ENCODE measurements around the gene NPLOC4. TPM values are rescaled to one million over a fixed set of nuclear protein-coding genes. Genes with fewer than 3 reads are reported as not detected.

The NPLOC4 gene
- polyA plus RNA-seq, 1 of the 3 experiments (the other 2 are of a cell fraction): 88.6 TPM

DNA sequence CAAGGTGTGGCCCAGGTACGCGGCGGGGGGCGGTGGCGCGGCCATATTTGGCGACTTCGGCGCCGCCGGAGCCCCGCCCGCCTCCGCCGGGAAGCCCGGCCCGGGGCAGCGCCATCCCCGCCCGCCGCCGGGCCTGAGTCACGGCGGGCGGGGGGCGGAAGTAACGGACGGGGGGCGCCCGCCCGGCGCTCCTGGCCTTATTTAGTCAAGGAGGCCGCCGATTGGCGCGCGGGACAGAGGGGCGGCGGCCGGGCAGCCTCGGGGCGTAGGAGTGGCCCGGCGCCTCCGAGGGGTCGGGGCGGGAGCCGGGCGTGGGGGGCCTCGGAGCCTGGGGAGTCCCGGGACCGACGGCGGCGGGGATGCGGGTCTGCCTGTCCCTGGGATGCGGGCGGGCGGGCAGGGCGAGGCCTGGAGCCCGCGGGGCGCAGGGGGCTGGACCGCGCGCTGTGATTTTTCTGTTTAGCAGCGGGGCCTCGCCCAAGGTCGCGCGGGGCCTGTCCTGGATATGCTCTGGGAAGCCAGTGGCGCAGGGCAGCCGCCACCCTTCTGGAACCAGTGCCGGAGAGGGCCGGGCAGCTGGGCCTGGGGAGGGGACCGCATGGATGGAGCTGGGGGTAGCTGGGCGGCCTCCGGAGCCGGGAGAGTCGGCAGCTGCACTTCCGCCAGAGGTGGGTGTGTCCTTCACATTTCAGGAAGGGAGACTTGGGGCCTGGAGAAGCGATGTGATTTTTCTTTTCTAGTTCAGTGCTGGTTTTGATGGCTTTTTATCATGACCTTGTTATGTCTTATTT, 122.0 kb downstream of the NPLOC4 start (continued):
- TF ChIP-seq, protein P1, sequence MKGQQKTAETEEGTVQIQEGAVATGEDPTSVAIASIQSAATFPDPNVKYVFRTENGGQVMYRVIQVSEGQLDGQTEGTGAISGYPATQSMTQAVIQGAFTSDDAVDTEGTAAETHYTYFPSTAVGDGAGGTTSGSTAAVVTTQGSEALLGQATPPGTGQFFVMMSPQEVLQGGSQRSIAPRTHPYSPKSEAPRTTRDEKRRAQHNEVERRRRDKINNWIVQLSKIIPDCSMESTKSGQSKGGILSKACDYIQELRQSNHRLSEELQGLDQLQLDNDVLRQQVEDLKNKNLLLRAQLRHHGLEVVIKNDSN (IDR thresholded peaks at IDR 0.05; ENCODE audit: borderline replicate concordance, low read depth): no peak
- TF ChIP-seq YY1 (IDR thresholded peaks at IDR 0.05; ENCODE audit: low read depth): no peak
- TF ChIP-seq TEAD4 (IDR thresholded peaks at IDR 0.05; ENCODE audit: borderline replicate concordance, insufficient read depth): 0 out of 2 replicates have a peak, but pooled peaks have one; percentile 10
- peak; percentile 75 for TF ChIP-seq POLR2AphosphoS5 (IDR thresholded peaks at IDR 0.05; ENCODE audit: low read depth, low read length)
- peak; percentile 65 for TF ChIP-seq GABPA (IDR thresholded peaks at IDR 0.05; ENCODE audit: low read depth)
- TF ChIP-seq, protein P2, sequence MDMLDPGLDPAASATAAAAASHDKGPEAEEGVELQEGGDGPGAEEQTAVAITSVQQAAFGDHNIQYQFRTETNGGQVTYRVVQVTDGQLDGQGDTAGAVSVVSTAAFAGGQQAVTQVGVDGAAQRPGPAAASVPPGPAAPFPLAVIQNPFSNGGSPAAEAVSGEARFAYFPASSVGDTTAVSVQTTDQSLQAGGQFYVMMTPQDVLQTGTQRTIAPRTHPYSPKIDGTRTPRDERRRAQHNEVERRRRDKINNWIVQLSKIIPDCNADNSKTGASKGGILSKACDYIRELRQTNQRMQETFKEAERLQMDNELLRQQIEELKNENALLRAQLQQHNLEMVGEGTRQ (IDR thresholded peaks at IDR 0.05; ENCODE audit: borderline replicate concordance, low read depth, low read length): no peak
- peak; percentile 73; the same call in 1 of the 2 replicates for TF ChIP-seq MXI1 (IDR thresholded peaks at IDR 0.05; ENCODE audit: low read depth, low read length)
- no peak for TF ChIP-seq CHD2 (IDR thresholded peaks at IDR 0.05; ENCODE audit: low read length, partially characterized antibody)
- TF ChIP-seq NFIC (IDR thresholded peaks at IDR 0.05; ENCODE audit: borderline replicate concordance): no peak
- TF ChIP-seq RAD21 (IDR thresholded peaks at IDR 0.05; ENCODE audit: low read length): no peak
- no peak for TF ChIP-seq RFX5 (IDR thresholded peaks at IDR 0.05; ENCODE audit: low read length)
- TF ChIP-seq JUND (IDR thresholded peaks at IDR 0.05): no peak; the same call in 1 of the 2 replicates
- no peak for TF ChIP-seq RXRA (IDR thresholded peaks at IDR 0.05; ENCODE audit: borderline replicate concordance, low read depth)
- TF ChIP-seq, protein P3, sequence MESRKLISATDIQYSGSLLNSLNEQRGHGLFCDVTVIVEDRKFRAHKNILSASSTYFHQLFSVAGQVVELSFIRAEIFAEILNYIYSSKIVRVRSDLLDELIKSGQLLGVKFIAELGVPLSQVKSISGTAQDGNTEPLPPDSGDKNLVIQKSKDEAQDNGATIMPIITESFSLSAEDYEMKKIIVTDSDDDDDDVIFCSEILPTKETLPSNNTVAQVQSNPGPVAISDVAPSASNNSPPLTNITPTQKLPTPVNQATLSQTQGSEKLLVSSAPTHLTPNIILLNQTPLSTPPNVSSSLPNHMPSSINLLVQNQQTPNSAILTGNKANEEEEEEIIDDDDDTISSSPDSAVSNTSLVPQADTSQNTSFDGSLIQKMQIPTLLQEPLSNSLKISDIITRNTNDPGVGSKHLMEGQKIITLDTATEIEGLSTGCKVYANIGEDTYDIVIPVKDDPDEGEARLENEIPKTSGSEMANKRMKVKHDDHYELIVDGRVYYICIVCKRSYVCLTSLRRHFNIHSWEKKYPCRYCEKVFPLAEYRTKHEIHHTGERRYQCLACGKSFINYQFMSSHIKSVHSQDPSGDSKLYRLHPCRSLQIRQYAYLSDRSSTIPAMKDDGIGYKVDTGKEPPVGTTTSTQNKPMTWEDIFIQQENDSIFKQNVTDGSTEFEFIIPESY (IDR thresholded peaks at IDR 0.05; ENCODE audit: borderline replicate concordance, low read depth): no peak
- TF ChIP-seq EP300 (IDR thresholded peaks at IDR 0.05; ENCODE audit: borderline replicate concordance in 1 of 2, low read depth in 1 of 2, low read length in 1 of 2): peak in 1 of 2 experiments; percentile 56; a peak in 1 of 4 replicates

DNA sequence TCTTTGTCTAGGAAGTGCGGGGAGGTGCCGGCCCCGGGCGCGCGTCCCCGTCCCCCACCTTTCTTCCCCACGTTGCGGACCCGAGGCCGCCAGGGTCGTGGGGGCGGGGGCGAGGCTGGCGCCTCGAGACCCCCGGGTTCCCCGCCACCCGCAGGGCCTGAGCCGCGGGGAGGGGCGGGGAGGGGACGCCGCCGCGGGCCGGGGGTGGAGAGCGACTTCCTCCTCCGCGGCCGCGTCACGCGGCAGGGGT, 122.5 kb downstream of the NPLOC4 start:
- WGBS (ENCODE audit: low lambda C conversion rate): 26% methylated on average over 32 of the region's 34 CpGs
- TF ChIP-seq, protein P4, sequence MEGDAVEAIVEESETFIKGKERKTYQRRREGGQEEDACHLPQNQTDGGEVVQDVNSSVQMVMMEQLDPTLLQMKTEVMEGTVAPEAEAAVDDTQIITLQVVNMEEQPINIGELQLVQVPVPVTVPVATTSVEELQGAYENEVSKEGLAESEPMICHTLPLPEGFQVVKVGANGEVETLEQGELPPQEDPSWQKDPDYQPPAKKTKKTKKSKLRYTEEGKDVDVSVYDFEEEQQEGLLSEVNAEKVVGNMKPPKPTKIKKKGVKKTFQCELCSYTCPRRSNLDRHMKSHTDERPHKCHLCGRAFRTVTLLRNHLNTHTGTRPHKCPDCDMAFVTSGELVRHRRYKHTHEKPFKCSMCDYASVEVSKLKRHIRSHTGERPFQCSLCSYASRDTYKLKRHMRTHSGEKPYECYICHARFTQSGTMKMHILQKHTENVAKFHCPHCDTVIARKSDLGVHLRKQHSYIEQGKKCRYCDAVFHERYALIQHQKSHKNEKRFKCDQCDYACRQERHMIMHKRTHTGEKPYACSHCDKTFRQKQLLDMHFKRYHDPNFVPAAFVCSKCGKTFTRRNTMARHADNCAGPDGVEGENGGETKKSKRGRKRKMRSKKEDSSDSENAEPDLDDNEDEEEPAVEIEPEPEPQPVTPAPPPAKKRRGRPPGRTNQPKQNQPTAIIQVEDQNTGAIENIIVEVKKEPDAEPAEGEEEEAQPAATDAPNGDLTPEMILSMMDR (IDR thresholded peaks at IDR 0.05): no peak
- TF ChIP-seq EP300 (IDR thresholded peaks at IDR 0.05; ENCODE audit: borderline replicate concordance in 1 of 2, low read depth in 1 of 2, low read length in 1 of 2): no peak
- TF ChIP-seq TEAD4 (IDR thresholded peaks at IDR 0.05; ENCODE audit: borderline replicate concordance, insufficient read depth): no peak
- TF ChIP-seq FOSL2 (IDR thresholded peaks at IDR 0.05; ENCODE audit: borderline replicate concordance, low read depth): no peak
- no peak for TF ChIP-seq FOXJ3 (CRISPR knock-in tag; IDR thresholded peaks at IDR 0.05)
- TF ChIP-seq, protein P5, sequence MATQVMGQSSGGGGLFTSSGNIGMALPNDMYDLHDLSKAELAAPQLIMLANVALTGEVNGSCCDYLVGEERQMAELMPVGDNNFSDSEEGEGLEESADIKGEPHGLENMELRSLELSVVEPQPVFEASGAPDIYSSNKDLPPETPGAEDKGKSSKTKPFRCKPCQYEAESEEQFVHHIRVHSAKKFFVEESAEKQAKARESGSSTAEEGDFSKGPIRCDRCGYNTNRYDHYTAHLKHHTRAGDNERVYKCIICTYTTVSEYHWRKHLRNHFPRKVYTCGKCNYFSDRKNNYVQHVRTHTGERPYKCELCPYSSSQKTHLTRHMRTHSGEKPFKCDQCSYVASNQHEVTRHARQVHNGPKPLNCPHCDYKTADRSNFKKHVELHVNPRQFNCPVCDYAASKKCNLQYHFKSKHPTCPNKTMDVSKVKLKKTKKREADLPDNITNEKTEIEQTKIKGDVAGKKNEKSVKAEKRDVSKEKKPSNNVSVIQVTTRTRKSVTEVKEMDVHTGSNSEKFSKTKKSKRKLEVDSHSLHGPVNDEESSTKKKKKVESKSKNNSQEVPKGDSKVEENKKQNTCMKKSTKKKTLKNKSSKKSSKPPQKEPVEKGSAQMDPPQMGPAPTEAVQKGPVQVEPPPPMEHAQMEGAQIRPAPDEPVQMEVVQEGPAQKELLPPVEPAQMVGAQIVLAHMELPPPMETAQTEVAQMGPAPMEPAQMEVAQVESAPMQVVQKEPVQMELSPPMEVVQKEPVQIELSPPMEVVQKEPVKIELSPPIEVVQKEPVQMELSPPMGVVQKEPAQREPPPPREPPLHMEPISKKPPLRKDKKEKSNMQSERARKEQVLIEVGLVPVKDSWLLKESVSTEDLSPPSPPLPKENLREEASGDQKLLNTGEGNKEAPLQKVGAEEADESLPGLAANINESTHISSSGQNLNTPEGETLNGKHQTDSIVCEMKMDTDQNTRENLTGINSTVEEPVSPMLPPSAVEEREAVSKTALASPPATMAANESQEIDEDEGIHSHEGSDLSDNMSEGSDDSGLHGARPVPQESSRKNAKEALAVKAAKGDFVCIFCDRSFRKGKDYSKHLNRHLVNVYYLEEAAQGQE (IDR thresholded peaks at IDR 0.05; ENCODE audit: low read depth, low read length): no peak
- TF ChIP-seq SIN3A (IDR thresholded peaks at IDR 0.05; ENCODE audit: borderline replicate concordance, low read depth, low read length): no peak
- no peak for TF ChIP-seq MEF2A (IDR thresholded peaks at IDR 0.05; ENCODE audit: borderline replicate concordance, low read depth)
- TF ChIP-seq GABPA (IDR thresholded peaks at IDR 0.05; ENCODE audit: low read depth): no peak

More for the DNA sequence above, 122.5 kb downstream of the NPLOC4 start:
- peaks cover 91% of the 10 kb centered on the region for H3K79me2 ChIP-seq (ENCODE audit: insufficient read depth)
- ChIA-PET CTCF (interaction anchor here (4.2 kb wide), 1 partner anchor 23 kb away, joined by 20 read pairs; no protein-coding TSS in a partner anchor), POLR2A (interaction anchor here (2.5 kb wide), 1 partner anchor 78 kb away, joined by 6 read pairs; no protein-coding TSS in a partner anchor)
- H3K4me3 ChIP-seq (ENCODE audit: low read depth in 2 of 2, low read length in 1 of 2): peak overlapping the region; percentile 69 to 73; a peak in 3 of 4 replicates
- H3K27me3 ChIP-seq (ENCODE audit: insufficient read depth): no peaks in the 10 kb centered on the region
- H3K4me2 ChIP-seq: peak overlapping the region; percentile 98; the same call in 1 of the 2 replicates
- DNase-seq: no peak
- H3F3A ChIP-seq (replicated peaks; ENCODE audit: insufficient read depth): peaks cover 53% of the 10 kb centered on the region
- H3K4me1 ChIP-seq (ENCODE audit: control insufficient read depth in 1 of 2, insufficient read depth in 2 of 2, low read depth in 1 of 2, low read length in 1 of 2): peaks cover 17 to 52% of the 10 kb centered on the region in 2 experiments; a peak in 3 of 4 replicates
- peaks cover 27 to 31% of the 10 kb centered on the region in 2 experiments for H3K36me3 ChIP-seq (replicated peaks in 1 of 2; ENCODE audit: control insufficient read depth in 1 of 2, insufficient read depth in 2 of 2, low read length in 1 of 2)
- H3K9me2 ChIP-seq: no peaks in the 10 kb centered on the region
- peaks cover 35% of the 10 kb centered on the region for H4K20me1 ChIP-seq (ENCODE audit: insufficient read depth)
- peak overlapping the region; percentile 84; the same call in 1 of the 2 replicates for H3K9ac ChIP-seq
- no peaks in the 10 kb centered on the region for H3K9me3 ChIP-seq
- no peak overlapping the region for H2AFZ ChIP-seq (ENCODE audit: low read depth)
- H3K27ac ChIP-seq (ENCODE audit: low read depth in 2 of 2, low read length in 1 of 2): peak overlapping the region; percentile 88 to 93

All from SK-N-SH (cell line).